ENCODE measurements around the gene FSTL4. TPM values are rescaled to one million over a fixed set of nuclear protein-coding genes. Genes with fewer than 3 reads are reported as not detected.

Gene FSTL4
- total and polyA plus RNA-seq, 2 of the 13 experiments (the other 11 are each of a cell fraction or from before 2014, with no cell fraction given) = 2.1 to 3.0 TPM

DNA sequence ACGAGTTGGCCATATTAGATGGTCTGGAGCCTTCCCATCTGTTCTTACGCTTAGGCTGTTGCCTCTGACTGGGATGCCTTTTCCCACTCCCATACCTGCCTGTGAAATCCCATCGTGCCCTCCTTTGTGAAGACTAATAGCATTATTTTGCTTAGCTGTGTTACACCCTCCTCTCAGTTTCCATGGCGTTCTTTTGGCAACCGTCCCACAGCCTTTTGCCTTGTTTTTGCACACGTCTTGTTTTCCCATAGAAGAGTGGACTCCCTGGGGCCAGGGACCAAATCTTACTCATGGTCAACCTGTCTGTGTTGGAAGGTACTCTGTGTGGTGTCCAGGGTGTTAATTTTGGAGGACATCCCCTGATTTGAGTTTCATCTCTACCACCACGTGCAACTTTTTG, 318.4 kb downstream of the FSTL4 start:
- Histone ChIP-seq H3K36me3 (replicated peaks in 1 of 2; ENCODE audit: control insufficient read depth in 1 of 2, insufficient read depth in 2 of 2, low read length in 2 of 2) (no peaks in the 10 kb centered on the region), H3K4me3 (replicated peaks in 1 of 3; ENCODE audit: insufficient read depth in 1 of 3, low read depth in 2 of 3, low read length in 3 of 3) (no peak overlapping the region), H4K20me1 (ENCODE audit: insufficient read depth, low read length) (no peaks in the 10 kb centered on the region), H3K4me1 (ENCODE audit: insufficient read depth, low read length) (no peaks in the 10 kb centered on the region), H3K4me2 (ENCODE audit: low read depth, low read length) (no peak overlapping the region), H3K9me3 (ENCODE audit: low read length) (no peaks in the 10 kb centered on the region), H3K9ac (ENCODE audit: insufficient read depth, low read depth, low read length) (no peak overlapping the region), H3K79me2 (ENCODE audit: insufficient read depth, low read length) (no peaks in the 10 kb centered on the region), H3K27ac (ENCODE audit: extremely low read length, insufficient read depth, low read length) (no peak overlapping the region), H3K27me3 (ENCODE audit: control insufficient read depth in 1 of 2, insufficient read depth in 2 of 2, low read length in 2 of 2) (peaks cover 4 to 30% of the 10 kb centered on the region in 2 experiments), H2AFZ (ENCODE audit: low read length) (no peak overlapping the region)
- no TSS peak for BruUV-seq (replicated peaks)
- ChIA-PET POLR2A (no interaction called here), CTCF (ENCODE audit: low intra/inter-chr PET ratio, low total read pairs) (no interaction called here)
- WGBS (ENCODE audit: low lambda C conversion rate) = 18% methylated on average over 7 of the region's 7 CpGs
- ATAC-seq = no peak
- in situ Hi-C loops (cut with HindIII; ENCODE audit: extremely low pct_ligation_motif_present, low pct_unique_long_range_greater_than_20kb) (no loop called here), intact Hi-C loops (cut with micrococcal nuclease; ENCODE audit: unreplicated experiment) (no loop called here)
- no peak for FAIRE-seq
- TF ChIP-seq HCFC1 (IDR thresholded peaks at IDR 0.05; ENCODE audit: low read depth, low read length) (no peak), ZNF850 (CRISPR knock-in tag; conservative IDR thresholded peaks at IDR 0.05) (no peak), TAF1 (CRISPR knock-in tag; IDR thresholded peaks at IDR 0.05) (no peak), MBNL3 (CRISPR knock-in tag; conservative IDR thresholded peaks at IDR 0.05) (no peak), NFYC (CRISPR knock-in tag; IDR thresholded peaks at IDR 0.05) (no peak), POLR2AphosphoS5 (IDR thresholded peaks at IDR 0.05; ENCODE audit: low read depth, low read length) (no peak), PAF1 (CRISPR knock-in tag; IDR thresholded peaks at IDR 0.05) (no peak), ETV6 (CRISPR knock-in tag; conservative IDR thresholded peaks at IDR 0.05) (no peak), KDM2A (CRISPR knock-in tag; IDR thresholded peaks at IDR 0.05; ENCODE audit: borderline replicate concordance, low read depth) (no peak), STAG1 (CRISPR knock-in tag; IDR thresholded peaks at IDR 0.05) (no peak), ZNF292 (CRISPR knock-in tag; IDR thresholded peaks at IDR 0.05; ENCODE audit: borderline replicate concordance, low read depth) (no peak), TGIF2 (CRISPR knock-in tag; IDR thresholded peaks at IDR 0.05) (no peak), ZNF547 (CRISPR knock-in tag; IDR thresholded peaks at IDR 0.05) (no peak), KLF12 (CRISPR knock-in tag; IDR thresholded peaks at IDR 0.05; ENCODE audit: borderline replicate concordance) (no peak), ZNF543 (CRISPR knock-in tag; IDR thresholded peaks at IDR 0.05) (no peak), RORA (CRISPR knock-in tag; IDR thresholded peaks at IDR 0.05) (no peak), ZFP36L2 (CRISPR knock-in tag; IDR thresholded peaks at IDR 0.05) (no peak), RBM39 (IDR thresholded peaks at IDR 0.05; ENCODE audit: low read depth, low read length, poor library complexity, severe bottlenecking) (no peak), JARID2 (CRISPR knock-in tag; IDR thresholded peaks at IDR 0.05; ENCODE audit: insufficient replicate concordance) (no peak)
- TF ChIP-seq, protein P1, sequence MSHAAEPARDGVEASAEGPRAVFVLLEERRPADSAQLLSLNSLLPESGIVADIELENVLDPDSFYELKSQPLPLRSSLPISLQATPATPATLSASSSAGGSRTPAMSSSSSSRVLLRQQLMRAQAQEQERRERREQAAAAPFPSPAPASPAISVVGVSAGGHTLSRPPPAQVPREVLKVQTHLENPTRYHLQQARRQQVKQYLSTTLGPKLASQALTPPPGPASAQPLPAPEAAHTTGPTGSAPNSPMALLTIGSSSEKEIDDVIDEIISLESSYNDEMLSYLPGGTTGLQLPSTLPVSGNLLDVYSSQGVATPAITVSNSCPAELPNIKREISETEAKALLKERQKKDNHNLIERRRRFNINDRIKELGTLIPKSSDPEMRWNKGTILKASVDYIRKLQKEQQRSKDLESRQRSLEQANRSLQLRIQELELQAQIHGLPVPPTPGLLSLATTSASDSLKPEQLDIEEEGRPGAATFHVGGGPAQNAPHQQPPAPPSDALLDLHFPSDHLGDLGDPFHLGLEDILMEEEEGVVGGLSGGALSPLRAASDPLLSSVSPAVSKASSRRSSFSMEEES (CRISPR knock-in tag; IDR thresholded peaks at IDR 0.05) = no peak
- no peak for DNase-seq (ENCODE audit: low spot score)

All from HepG2 (cell line).